GM21737 (cell line): ENCODE results near the gene SLC44A1.
"Not testable (repeated sequence)": the region's sequence is repeated elsewhere in the genome, so short reads cannot be mapped to it uniquely, and the experiment has no call there.

ENCODE experiments used
- ATAC-seq: cut with Tn5 transposase; IDR thresholded peaks from one replicate; pipeline ENCODE4 v1.9.1; 2021; ENCODE audit warnings: mild to moderate bottlenecking, moderate library complexity; ENCODE audit not compliant: unreplicated experiment

Gene SLC44A1

DNA sequence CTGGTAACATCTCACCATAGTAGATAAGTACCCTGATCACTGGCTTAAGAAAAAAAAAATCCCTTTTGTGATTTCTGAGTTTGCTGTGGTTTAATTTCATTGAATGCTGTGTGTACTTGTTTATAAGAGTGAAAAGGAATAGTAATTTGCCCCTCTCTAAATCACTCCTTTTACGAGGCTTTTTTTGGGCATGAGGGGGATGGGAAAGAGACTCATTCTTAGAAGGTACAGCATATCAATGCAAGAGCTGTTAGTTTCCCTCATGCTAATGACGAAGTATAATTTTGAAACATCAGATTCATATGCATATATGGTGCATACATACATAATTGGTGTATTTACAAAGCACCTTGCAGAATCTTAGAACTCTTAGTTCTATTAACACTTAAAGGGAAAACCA lies 2.4 kb upstream of the SLC44A1 start:
- no peak for ATAC-seq

DNA sequence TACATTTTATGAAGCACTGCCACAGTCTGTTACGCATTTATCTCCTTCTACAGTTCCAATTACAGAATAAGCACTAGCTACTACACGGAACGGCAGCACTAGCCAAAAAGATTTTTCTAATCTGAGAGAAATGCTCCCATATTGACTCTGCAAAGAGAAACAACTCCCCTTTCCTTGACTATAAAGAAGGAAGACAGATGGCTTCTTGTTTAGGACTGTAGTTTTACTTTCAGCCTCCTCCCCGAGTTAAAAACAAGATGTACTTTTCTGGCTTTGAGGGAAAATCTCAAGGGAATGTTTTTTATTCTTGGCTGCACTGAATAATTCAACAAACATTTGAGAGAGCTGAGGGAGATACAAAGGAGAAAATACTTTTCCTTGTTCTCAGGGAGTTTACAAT lies 1.9 kb upstream of the SLC44A1 start:
- no peak for ATAC-seq

DNA sequence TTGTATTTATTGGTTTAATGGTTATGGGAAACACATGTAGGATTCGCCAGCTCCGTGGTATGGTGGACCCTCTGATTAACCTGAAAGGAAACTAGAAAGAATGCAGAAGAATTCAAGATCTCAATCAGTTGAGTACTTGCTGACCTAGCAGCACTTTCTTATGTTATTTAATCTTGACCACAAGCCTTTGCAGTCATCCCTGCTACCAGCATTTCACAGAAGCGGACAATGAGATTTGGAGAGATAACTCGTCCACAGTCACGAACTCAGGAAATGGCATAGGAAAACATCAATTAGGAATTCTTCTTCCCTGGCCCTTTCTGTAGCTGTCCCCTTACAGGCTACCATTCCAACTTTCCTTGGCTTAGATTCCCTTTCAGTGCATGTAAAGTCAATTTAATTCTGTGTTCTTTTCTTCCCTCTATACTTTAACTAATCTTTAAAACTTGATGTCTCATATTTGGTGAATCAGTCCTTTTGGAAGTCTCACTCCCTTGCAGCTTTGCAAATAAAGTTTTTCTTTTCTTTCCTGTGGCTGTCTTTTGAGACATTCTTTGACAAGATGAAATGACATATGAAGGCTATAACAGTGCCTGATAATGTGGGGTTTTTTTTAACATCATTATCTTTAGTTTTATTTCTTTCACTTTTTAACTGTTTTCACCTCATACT lies 1.3 kb upstream of the SLC44A1 start:
- no peak for ATAC-seq

DNA sequence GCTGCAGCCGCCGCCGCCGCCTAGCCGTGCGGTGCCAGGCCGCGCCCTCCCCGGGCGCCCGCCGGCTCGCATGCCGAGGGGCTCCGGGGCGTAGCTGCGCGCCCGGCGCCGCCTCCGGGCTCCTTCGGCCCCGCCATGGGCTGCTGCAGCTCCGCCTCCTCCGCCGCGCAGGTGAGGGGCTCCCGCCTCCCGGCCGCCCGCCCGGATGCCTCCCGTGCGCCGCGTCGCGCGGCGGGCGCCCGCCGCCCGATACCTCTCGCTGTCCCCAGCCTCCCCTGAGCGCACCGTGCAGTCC lies 230 bp downstream of the SLC44A1 start:
- ATAC-seq: peak; percentile 45

DNA sequence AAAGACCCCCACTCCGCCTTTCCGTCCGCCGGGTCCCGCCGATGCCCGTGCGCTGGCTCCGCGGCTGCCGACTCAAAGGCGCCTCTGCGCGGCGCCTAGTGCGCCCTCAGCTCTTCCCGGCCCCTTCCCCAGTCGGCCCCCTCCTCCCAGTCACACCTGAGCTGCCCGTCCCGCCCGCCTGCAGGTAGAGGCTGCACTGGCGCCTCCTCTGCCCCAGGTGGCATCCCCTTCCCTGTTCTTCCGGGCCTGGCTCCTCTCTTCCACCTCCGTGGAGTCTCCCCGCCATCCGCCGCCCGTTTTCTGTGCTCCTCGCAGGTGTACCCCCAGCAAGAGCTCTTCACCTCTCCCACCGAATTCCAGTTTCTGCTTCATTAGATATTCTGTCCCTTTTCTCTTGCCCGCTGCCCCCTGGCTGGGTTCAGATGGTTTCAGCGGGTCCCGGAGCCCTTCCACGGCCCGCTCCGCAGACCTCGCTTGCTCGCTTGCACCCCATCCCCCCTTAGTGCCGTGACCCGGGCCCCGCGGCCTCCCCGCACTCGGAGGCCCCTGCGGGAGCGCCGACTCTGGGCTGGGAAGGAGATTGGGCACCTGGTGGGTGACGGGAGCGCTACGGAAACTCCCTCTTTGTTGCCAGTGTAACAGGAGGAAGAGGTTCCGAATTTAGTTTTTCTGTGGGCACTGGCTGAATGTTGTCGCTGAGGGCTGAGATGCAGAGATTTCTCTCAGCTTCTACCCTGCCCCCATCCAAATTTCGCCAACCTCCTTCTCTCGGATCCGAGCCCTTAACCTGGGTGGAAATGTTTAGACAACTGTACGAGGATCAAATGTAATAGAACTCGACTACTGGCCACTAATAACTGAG lies 809 bp downstream of the SLC44A1 start:
- peak; percentile 23 for ATAC-seq

DNA sequence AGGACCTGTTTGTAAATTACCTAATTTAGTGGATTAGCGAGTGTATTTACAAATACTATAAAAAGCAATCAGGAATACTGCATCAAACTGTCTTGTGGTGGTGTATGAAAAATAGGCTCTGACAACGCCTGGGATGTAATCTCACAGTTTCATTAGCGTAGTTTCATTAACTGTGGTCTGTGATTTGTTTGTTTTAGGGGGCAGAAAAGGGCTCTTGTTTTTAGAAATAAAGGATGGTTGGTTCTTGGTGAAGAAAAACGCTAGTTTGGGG lies 1.4 kb downstream of the SLC44A1 start:
- no peak for ATAC-seq

DNA sequence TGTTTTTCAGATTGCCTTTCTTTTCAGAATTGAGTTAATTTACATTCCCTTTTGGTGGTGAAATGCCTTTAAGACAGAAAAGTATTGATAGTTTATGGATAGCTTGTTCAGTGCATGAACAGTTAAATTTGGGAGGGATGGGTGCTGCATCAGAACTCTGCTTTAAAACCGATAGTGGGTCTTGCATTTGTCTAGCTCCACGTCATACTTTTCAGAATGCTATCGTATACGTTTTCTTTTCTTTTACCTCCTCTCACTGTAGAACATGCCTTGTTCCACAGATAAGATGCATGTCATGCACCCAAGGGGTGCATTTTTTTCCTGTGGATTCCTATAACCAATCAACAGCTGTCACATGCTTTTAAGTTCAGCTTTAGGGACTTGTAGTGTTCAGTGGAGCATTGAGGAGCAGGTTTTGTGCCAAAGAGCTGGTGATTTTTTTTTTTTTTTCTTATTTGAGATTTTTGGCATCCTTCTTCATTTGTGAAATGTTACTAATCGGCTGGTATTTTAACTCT lies 2.3 kb downstream of the SLC44A1 start:
- no peak for ATAC-seq

DNA sequence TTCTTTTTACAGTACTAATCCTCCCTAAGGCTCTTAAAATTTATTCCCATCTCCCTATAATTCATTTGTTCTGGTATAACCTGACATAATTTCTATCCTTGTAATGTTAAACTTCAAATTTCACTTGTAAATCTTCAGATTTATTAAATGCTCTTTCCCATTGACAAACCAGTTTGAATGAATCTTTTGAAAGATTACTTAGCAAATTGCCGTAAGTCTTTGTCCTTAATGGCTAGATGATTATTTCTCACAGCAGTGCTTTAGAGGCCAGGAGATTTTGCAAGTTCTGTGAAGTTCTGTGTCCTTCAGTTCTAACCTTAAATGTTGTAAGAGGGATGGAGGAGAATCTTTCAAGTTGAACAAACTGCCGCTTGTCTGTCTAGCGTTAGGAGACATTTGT lies 4.2 kb downstream of the SLC44A1 start:
- ATAC-seq: no peak

DNA sequence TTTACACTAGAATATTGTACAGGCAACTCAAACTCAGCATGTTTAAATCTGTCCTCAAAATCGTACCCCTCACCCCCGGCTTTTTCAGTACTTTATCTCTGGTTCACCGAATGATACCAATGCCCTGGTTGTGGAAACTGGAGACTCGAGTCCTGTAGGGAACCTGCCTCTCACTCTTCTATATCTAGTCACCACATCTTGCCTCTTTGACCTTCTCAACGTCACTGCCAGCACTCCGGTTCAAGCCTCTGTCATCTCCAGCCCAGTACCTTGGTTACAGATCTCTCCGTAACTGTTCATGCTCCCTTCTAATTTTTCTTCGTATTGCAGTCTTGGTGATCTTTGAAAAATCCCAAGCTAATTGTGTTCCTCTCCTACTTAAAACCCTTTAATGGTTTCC lies 6.7 kb downstream of the SLC44A1 start:
- ATAC-seq: no peak

DNA sequence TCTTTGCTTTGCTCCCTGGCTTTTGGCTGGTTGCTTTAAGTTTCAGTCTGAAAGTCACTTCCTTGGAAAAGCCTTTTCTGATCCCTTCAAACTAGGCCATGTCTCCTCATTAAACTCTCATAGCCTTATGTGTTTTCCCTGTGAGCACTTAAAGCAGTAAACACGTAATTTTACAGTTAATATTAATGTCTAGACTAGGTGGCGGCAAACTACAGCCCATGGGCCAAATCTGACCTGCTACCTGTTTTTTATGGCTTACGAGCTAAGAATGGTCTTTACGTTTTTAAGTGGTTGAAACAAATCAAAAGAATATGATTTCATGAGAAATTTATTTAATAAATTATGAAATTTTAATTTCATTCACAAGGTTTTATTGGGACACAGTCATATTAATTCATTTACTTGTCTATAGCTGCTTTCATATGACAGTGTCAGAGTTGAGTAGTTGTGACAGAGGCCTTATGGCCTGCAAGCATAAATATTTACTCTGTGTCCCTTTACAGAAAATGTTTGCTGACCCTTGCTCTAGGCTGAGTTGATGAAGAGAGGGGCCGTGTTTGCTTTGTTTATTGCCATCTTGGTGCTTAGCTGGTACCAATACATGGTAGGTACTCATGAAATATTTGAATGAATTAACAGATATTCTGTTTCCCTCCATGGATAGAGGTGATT lies 7.4 kb downstream of the SLC44A1 start:
- no peak for ATAC-seq

DNA sequence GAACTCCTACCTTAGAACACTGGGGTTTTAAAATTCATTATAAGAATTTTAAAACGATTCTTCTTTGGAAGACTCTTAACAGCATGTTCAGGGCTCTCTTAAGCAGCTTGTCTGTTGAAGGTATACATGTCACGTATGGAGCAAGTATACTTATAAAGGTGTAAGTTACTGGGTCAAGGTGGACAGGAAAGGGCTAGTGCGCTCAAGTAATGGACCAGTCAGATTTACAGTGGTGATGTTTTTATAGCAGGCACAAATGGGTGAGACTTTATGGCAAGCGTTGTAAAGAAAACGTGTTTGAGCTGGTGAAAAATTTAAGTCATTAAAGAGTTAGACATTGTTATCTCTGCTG lies 7.9 kb downstream of the SLC44A1 start:
- no peak for ATAC-seq

DNA sequence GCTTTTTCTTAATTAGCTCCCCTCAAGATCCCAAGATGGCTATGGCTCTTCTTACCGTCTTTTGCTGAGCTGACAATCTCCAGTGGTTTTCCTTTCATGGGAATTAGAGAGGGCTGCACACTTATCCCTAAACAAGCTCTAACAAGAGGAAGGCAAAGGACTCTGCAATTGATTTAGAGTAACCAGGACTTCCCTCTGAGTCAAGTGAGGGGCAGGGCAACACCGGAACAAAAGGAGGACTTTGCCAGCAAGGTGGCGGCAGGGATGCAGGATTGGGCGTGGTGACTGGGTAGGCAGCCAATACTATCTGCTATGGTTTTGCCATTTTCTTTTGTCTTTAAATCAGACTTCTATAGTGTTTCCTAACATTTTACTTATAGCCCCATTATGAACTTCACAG lies 9.8 kb downstream of the SLC44A1 start:
- ATAC-seq: no peak

DNA sequence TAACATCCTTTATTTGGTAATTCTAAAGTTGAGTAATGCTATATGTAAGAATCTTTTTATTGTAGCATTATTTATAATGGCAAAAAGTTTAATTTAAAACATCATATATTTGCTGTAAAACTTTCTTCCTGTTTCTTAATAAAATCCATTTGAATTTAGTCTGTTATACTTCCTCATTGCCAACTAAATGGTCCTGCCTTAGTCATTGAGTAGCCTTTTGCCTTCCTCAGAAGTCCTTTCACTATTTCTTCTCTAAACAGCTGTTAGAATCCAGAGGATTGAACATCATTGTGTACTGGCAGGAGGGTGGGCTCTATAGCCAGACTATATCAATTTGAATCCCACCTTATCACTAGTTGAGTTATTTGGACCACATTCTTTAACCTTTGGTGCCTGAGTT lies 11.0 kb downstream of the SLC44A1 start:
- ATAC-seq: no peak

DNA sequence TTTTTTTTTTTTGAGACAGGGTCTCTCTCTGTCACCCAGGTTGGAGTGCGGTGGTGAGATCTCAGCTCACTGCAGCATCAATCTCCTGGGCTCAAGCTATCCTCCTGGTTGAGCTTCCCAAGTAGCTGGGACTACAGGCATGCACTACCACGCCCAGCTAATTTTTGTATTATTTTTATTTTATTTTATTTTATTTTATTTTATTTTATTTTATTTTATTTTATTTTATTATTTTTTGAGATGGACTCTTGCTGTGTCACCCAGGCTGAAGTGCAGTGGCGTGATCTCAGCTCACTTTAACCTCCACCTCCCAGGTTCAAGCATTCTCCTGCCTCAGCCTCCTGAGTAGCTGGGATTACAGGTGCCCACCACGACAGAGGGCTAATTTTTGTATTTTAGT lies 12.1 kb downstream of the SLC44A1 start:
- ATAC-seq: not testable (repeated sequence)

DNA sequence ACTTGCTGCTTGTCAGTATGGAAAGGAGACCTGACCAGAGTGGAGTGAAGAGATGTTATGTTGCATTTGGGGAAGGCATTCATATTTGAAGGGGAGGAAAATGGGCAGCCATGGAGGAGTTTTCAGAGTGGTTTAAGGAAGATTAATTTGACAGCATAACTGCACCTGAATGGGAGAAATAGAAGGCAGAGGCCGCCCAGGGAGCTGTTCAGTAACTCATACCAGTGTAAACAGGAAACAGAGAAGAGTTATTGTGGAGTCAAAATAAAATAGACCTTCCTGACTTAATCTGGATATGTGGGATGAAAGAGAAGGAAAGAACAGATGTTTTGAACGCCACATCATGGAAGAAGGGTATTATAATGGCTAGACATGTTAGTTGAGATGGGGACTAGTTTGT lies 13.4 kb downstream of the SLC44A1 start:
- ATAC-seq: no peak

DNA sequence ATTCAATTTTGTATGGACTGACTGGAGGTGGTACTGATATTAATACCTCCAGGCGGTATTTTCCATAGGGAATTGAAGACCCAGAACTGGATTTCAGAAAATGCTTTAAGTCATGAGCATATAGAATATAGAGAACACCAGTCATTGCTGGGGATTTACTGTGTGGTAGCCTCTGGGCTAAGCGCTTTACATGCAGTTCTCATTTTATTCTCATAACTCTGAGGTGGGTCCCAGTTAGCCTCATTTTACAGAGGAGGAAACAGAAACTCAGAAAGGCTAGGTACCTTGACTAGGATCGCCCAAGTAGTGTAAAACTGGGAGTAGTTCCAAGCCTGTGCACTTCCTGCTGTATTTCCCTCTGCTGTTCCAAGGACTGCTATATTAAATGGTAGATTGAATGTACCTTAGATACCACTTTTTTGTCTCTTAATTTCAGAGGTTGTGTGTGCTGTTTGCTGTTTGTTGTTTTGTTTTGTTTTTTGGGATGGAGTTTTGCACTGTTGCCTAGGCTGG lies 13.8 kb downstream of the SLC44A1 start:
- no peak for ATAC-seq

DNA sequence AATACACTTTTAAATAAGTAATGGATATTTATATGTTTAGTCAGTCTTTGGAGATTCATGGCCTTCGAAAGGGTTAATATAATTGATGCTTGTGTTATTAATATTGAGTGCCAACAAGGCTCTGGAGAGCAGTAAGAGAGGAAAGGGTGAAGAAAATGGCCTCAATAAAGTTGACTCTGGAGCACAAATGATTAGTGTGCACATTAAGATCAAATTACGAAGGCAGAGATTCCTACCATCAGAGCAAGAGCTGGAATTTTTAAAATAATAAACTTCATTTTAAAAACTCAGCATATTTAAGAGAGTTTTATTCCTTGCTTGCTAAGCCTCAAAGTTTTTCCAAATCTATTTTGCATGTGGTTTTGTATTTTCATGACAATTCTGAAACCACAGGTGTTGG lies 14.8 kb downstream of the SLC44A1 start:
- ATAC-seq: no peak

DNA sequence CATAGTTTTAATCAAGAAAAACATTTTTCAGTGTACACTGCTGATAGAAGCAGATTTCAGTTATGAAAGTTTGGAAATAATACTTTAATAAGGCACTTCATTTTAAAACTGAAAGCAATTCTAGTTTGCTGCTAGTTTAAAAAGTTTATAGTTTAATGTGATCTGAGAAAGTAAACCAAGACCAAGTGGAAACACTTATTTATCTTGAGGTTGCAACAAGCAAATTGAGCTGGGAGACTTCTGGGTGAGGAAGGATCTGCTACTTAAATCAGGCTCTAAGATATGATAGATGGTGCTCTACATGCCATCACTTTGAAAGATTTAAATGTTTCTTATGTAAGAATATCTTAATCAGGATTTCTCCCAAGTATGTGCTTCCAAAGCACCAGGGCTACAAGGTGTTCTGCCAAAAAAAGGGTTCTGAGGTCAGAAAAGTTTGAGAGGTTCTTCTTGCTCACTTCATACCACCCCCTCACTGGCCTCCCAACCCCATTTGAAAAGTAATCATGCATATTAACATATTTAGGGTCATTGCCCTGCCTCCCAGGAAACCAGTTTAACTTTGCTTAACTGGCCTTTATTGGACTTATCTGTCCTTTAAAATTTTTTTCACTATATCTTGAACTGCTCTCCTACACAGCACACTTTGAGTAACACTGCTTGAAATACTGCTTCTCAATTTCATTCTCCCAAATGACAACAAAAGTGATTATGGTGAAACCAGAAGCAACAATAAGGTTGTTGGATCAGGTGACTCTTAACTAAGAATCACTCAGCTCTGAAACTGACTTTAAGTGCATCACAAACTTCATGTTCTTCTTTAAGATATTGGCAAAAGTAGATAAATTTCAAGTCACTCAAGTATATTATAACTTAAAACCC lies 15.5 kb downstream of the SLC44A1 start:
- no peak for ATAC-seq

DNA sequence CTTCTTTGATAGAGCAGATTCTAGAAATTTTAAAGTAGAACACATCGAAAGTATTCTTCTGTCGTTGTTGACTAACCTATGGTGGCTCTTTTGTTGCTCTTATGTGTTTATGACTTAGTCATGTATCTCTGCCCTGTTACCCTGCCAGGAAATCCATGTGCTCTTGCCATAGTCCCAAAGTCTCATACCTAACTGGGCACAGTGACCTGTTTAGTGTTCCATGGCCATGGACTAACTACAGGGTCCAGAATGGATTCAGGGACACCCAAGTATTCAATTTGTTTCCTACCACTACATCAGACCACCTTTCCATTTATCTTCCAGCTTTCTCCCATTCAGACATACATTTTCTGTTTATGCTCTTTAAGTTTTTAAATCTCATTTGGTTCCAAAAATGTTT lies 18.0 kb downstream of the SLC44A1 start:
- ATAC-seq: no peak

DNA sequence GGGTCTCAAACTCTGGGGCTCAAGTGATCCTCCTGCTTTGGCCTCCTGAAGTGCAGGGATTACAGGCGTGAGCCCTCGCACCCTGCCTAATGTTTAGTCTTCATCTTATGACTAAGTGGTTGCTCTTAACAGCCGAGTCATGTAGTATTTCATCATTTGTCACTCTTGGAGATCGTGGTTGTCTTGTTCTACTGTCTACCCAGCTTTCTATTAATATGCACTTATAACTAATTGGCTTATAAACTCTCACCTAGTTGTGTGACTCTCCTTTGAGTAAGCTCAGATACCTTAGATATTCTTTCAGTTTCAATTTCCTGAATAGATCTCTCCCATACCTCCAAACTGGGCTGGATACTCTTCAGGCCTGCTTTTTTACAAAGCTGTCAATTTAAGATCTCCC lies 19.9 kb downstream of the SLC44A1 start:
- no peak for ATAC-seq

DNA sequence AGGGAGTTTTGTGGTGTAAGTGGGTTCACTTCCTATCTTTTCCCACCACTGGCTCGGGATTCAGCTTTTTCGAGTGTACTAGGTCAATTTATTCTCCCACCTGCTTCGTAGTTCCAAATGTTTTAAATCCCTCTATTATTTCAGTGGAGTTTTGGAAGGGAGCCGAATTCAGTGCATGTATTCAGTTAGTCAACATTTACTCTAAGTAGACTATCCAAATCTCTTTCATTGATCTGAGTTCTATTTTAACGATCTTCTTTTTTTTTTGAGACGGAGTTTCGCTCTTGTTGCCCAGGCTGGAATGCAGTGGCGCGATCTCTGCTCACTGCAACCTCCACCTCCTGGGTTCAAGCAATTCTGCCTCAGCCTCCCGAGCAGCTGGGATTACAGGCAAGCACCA lies 23.8 kb downstream of the SLC44A1 start:
- ATAC-seq: not testable (repeated sequence)
